ENCODE data around the gene ALDH4A1. TPM values are rescaled to one million over a fixed set of nuclear protein-coding genes. Genes with fewer than 3 reads are reported as not detected.

ALDH4A1 gene
- total RNA-seq, 1 experiment from 2014 or later, result 26.1 TPM

GRCh38 chr1:18907917-18908845 is 5.8 kb upstream of the ALDH4A1 start:
- Histone ChIP-seq H2BK20ac (ENCODE audit: low read depth, low read length, poor library complexity, severe bottlenecking) (no peak overlapping the region), H3K4me1 (ENCODE audit: insufficient read depth, low read length) (no peaks in the 10 kb centered on the region), H2BK120ac (ENCODE audit: low read depth, low read length, poor library complexity, severe bottlenecking) (no peak overlapping the region), H3K27me3 (ENCODE audit: insufficient read depth, low read length) (no peaks in the 10 kb centered on the region), H3K9ac (ENCODE audit: extremely low read depth, insufficient read length, low read length) (no peak overlapping the region), H4K8ac (replicated peaks; ENCODE audit: insufficient read length, low read depth, low read length) (no peak overlapping the region), H2BK5ac (ENCODE audit: insufficient read length, low read length) (no peak overlapping the region), H3K79me1 (ENCODE audit: insufficient read depth, low read depth, low read length, poor library complexity, severe bottlenecking) (no peaks in the 10 kb centered on the region), H4K91ac (ENCODE audit: insufficient read length, low read depth, low read length) (no peak overlapping the region), H3K18ac (ENCODE audit: insufficient read length, low read depth, low read length) (no peak overlapping the region), H2BK15ac (ENCODE audit: low read depth, low read length) (no peak overlapping the region), H4K20me1 (ENCODE audit: control insufficient read depth, insufficient read depth, insufficient read length) (no peaks in the 10 kb centered on the region), H4K5ac (ENCODE audit: insufficient read length, low read depth, low read length) (no peak overlapping the region), H3K56ac (ENCODE audit: insufficient read length, low read depth, low read length) (no peak overlapping the region), H2BK12ac (ENCODE audit: insufficient read length, low read depth, low read length) (no peak overlapping the region), H2AFZ (ENCODE audit: low read length) (no peak overlapping the region), H2AK5ac (ENCODE audit: insufficient read length, low read length) (no peak overlapping the region), H3K27ac (ENCODE audit: insufficient read length, low read depth, low read length) (no peak overlapping the region), H3K23me2 (ENCODE audit: insufficient read length, low read depth, low read length, poor library complexity, severe bottlenecking) (peaks cover under 1% of the 10 kb centered on the region), H3T11ph (ENCODE audit: low read length) (no peak overlapping the region), H3K4ac (ENCODE audit: low read depth, low read length) (no peak overlapping the region), H3K4me2 (ENCODE audit: insufficient read depth, insufficient read length, low read length) (no peak overlapping the region), H3K79me2 (ENCODE audit: insufficient read depth, low read length) (no peaks in the 10 kb centered on the region), H3K14ac (ENCODE audit: insufficient read depth, low read length) (no peak overlapping the region), H3K9me3 (ENCODE audit: control insufficient read depth, low read depth, low read length) (no peaks in the 10 kb centered on the region), H3K23ac (ENCODE audit: insufficient read length, low read depth, low read length) (no peak overlapping the region)
- Mint-ChIP-seq H3K4me3 (0 out of 5 replicates have a peak overlapping the region, but pooled peaks of 1 of the 2 experiments have one; percentile 17), H3K4me1 (peaks cover 8 to 18% of the 10 kb centered on the region in 2 experiments), H3K9me3 (no peaks in the 10 kb centered on the region), H3K36me3 (ENCODE audit: insufficient read depth in 1 of 3, low read depth in 3 of 3) (no peaks in the 10 kb centered on the region; a peak in 3 of 7 replicates), H3K27me3 (ENCODE audit: low read depth) (peaks cover 8% of the 10 kb centered on the region), H3K27ac (peak overlapping the region; percentile 14 to 61 (median 57); a peak in 4 of 7 replicates)
- no peak for DNase-seq
- TF ChIP-seq CTCF (conservative IDR thresholded peaks at IDR 0.05), result no peak
- no CpG with 5 or more reads among the region's 22 CpGs for WGBS (ENCODE audit: extremely low coverage, insufficient read length, low lambda C conversion rate)
